ENCODE measurements around the gene FN1. TPM values are rescaled to one million over a fixed set of nuclear protein-coding genes. Genes with fewer than 3 reads are reported as not detected.
"Not testable (repeated sequence)": the region's sequence is repeated elsewhere in the genome, so short reads cannot be mapped to it uniquely, and the experiment has no call there.

The FN1 gene
- total RNA-seq, 1 donor from 2014 or later: 909 TPM

GRCh38 chr2:215411941-215412743 is 23.7 kb downstream of the FN1 start:
- Mint-ChIP-seq H3K27me3 (ENCODE audit: low read depth) (no peaks in the 10 kb centered on the region), H3K27ac (no peak overlapping the region), H3K9me3 (no peaks in the 10 kb centered on the region), H3K36me3 (peaks cover 31% of the 10 kb centered on the region), H3K4me1 (no peaks in the 10 kb centered on the region), H3K4me3 (no peak overlapping the region)
- TF ChIP-seq CTCF (IDR thresholded peaks at IDR 0.05; ENCODE audit: unreplicated experiment): no peak
- DNase-seq (ENCODE audit: low spot score in 2 of 2, unreplicated experiment in 2 of 2): no peak

GRCh38 chr2:215410932-215411285 is 25.0 kb downstream of the FN1 start:
- Mint-ChIP-seq H3K4me1 (no peaks in the 10 kb centered on the region), H3K36me3 (peaks cover 37% of the 10 kb centered on the region), H3K27ac (no peak overlapping the region), H3K9me3 (no peaks in the 10 kb centered on the region), H3K27me3 (ENCODE audit: low read depth) (no peaks in the 10 kb centered on the region), H3K4me3 (no peak overlapping the region)
- TF ChIP-seq CTCF (IDR thresholded peaks at IDR 0.05; ENCODE audit: unreplicated experiment): no peak
- no peak for DNase-seq (ENCODE audit: low spot score in 2 of 2, unreplicated experiment in 2 of 2)

- not testable (repeated sequence) for H3K4me3 Mint-ChIP-seq; H3K27ac Mint-ChIP-seq; H3K27me3 Mint-ChIP-seq (ENCODE audit: low read depth); DNase-seq (ENCODE audit: low spot score in 2 of 2, unreplicated experiment in 2 of 2); H3K4me1 Mint-ChIP-seq; H3K9me3 Mint-ChIP-seq
- peaks cover 38% of the 10 kb centered on the region for H3K36me3 Mint-ChIP-seq
Measured at GRCh38 chr2:215410181-215410931, 25.5 kb downstream of the FN1 start.

- Mint-ChIP-seq H3K4me3 (no peak overlapping the region), H3K9me3 (no peaks in the 10 kb centered on the region), H3K27me3 (ENCODE audit: low read depth) (no peaks in the 10 kb centered on the region), H3K36me3 (peaks cover 43% of the 10 kb centered on the region), H3K27ac (no peak overlapping the region), H3K4me1 (no peaks in the 10 kb centered on the region)
- no peak for TF ChIP-seq CTCF (IDR thresholded peaks at IDR 0.05; ENCODE audit: unreplicated experiment)
- no peak for DNase-seq (ENCODE audit: low spot score in 2 of 2, unreplicated experiment in 2 of 2)
Measured at GRCh38 chr2:215409331-215410127, 26.3 kb downstream of the FN1 start.

- peaks cover 41% of the 10 kb centered on the region for H3K36me3 Mint-ChIP-seq
- H3K4me3 Mint-ChIP-seq; DNase-seq (ENCODE audit: low spot score in 2 of 2, unreplicated experiment in 2 of 2); H3K4me1 Mint-ChIP-seq; H3K27ac Mint-ChIP-seq; H3K27me3 Mint-ChIP-seq (ENCODE audit: low read depth); H3K9me3 Mint-ChIP-seq: not testable (repeated sequence)
Measured at GRCh38 chr2:215408441-215408840, 27.4 kb downstream of the FN1 start.

GRCh38 chr2:215407590-215408264 is 28.1 kb downstream of the FN1 start:
- no peaks in the 10 kb centered on the region for H3K9me3 Mint-ChIP-seq
- no peak for DNase-seq (ENCODE audit: low spot score in 2 of 2, unreplicated experiment in 2 of 2)
- no peak overlapping the region for H3K4me3 Mint-ChIP-seq
- H3K27ac Mint-ChIP-seq: no peak overlapping the region
- peaks cover 38% of the 10 kb centered on the region for H3K36me3 Mint-ChIP-seq
- TF ChIP-seq CTCF (IDR thresholded peaks at IDR 0.05; ENCODE audit: unreplicated experiment): no peak
- no peaks in the 10 kb centered on the region for H3K4me1 Mint-ChIP-seq
- H3K27me3 Mint-ChIP-seq (ENCODE audit: low read depth): no peaks in the 10 kb centered on the region
